HEK293T (cell line): ENCODE results near the gene IFNL3.

Experiments used
- BHLHE40 ChIP-seq: fragments of 450-650 bp; IDR thresholded peaks from 2 replicates; pipeline ENCODE4 v1.6.1; 2016; ENCODE audit warnings: mild to moderate bottlenecking, moderate library complexity, borderline replicate concordance
- ELF4 ChIP-seq: fragments of 450-650 bp; IDR thresholded peaks from 2 replicates; pipeline ENCODE4 v1.6.1; 2017; ENCODE audit warnings: antibody characterized with exemption
- FOXA1 ChIP-seq: fragments of 450-650 bp; IDR thresholded peaks from 2 replicates; pipeline ENCODE4 v1.6.1; 2016; ENCODE audit warnings: mild to moderate bottlenecking
- FOXK2 ChIP-seq: fragments of 450-650 bp; IDR thresholded peaks from 2 replicates; pipeline ENCODE4 v1.6.1; 2016; ENCODE audit warnings: mild to moderate bottlenecking
- FOXM1 ChIP-seq: fragments of 450-650 bp; IDR thresholded peaks from 2 replicates; pipeline ENCODE4 v1.6.1; 2017; ENCODE audit warnings: mild to moderate bottlenecking, borderline replicate concordance
- HDGF ChIP-seq: fragments of 450-650 bp; IDR thresholded peaks from 2 replicates; pipeline ENCODE4 v1.6.1; 2017; ENCODE audit warnings: antibody characterized with exemption, borderline replicate concordance
- L3MBTL2 ChIP-seq: fragments of 450-650 bp; conservative IDR thresholded peaks from 2 replicates; pipeline ENCODE4 v1.6.1; 2016; ENCODE audit warnings: mild to moderate bottlenecking
- LEF1 ChIP-seq: fragments of 450-650 bp; IDR thresholded peaks from 2 replicates; pipeline ENCODE4 v1.6.1; 2017; ENCODE audit warnings: mild to moderate bottlenecking, borderline replicate concordance
- NFRKB ChIP-seq: fragments of 450-650 bp; IDR thresholded peaks from 2 replicates; pipeline ENCODE4 v1.6.1; 2016; ENCODE audit warnings: mild to moderate bottlenecking, moderate library complexity
- SP1 ChIP-seq: fragments of 450-650 bp; IDR thresholded peaks from 2 replicates; pipeline ENCODE4 v1.6.1; 2017
- SUZ12 ChIP-seq: fragments of 450-650 bp; IDR thresholded peaks from 2 replicates; pipeline ENCODE4 v1.6.1; 2016; ENCODE audit warnings: mild to moderate bottlenecking
- ZNF384 ChIP-seq: fragments of 450-650 bp; IDR thresholded peaks from 2 replicates; pipeline ENCODE4 v1.6.1; 2016

- TF ChIP-seq SP1 (no peak), L3MBTL2 (no peak), HDGF (no peak), SUZ12 (no peak), NFRKB (no peak), ELF4 (no peak), LEF1 (no peak), BHLHE40 (no peak), FOXM1 (no peak), FOXK2 (no peak), FOXA1 (no peak), ZNF384 (no peak)
Measured at GRCh38 chr19:39270036-39270871, 25.4 kb upstream of the IFNL3 start.
